Measurements from ENCODE around the gene OSBP. TPM values are rescaled to one million over a fixed set of nuclear protein-coding genes. Genes with fewer than 3 reads are reported as not detected.

Gene OSBP
- total RNA-seq, 2 experiments from 2014 or later, result 54.9 to 58.2 TPM

- TF ChIP-seq CTCF (IDR thresholded peaks at IDR 0.05), result no peak
- H3K9me3 Mint-ChIP-seq, result peaks cover 4% of the 10 kb centered on the region
- peaks cover 60% of the 10 kb centered on the region for H3K4me1 Mint-ChIP-seq (ENCODE audit: low read depth)
- peaks cover 26% of the 10 kb centered on the region for H3K36me3 Mint-ChIP-seq (ENCODE audit: low read depth)
- POLR2A ChIA-PET, result interaction anchor here (1.0 to 2.2 kb wide), 4 partner anchors 17 to 113 kb away, joined by 3 to 13 read pairs (median 6); partner anchors contain the start of genes OSBP and PATL1
- peak overlapping the region; percentile 74 for H3K4me3 Mint-ChIP-seq
- Histone ChIP-seq H3K36me3 (ENCODE audit: insufficient read depth, low read length) (no peaks in the 10 kb centered on the region), H3K27ac (ENCODE audit: low read depth in 1 of 2, low read length in 2 of 2) (no peak overlapping the region), H3K9me3 (ENCODE audit: control insufficient read depth in 1 of 2, insufficient read depth in 1 of 2, low read length in 2 of 2) (peaks cover 0 to 5% of the 10 kb centered on the region in 2 experiments), H3K27me3 (ENCODE audit: control insufficient read depth in 1 of 2, insufficient read depth in 2 of 2, low read length in 2 of 2) (no peaks in the 10 kb centered on the region), H3K4me3 (ENCODE audit: low read length) (peak overlapping the region; percentile 36), H3K4me1 (ENCODE audit: insufficient read depth, low read length) (peaks cover 48% of the 10 kb centered on the region)
- intact Hi-C loops (cut with DNase I, micrococcal nuclease), result loop anchor here in 1 of 2 experiments (5.0 to 10.0 kb wide), 2 partner anchors 257 to 381 kb away; partner anchors contain the start of genes DTX4 and MRPL16
- H3K27ac Mint-ChIP-seq, result peak overlapping the region; percentile 92
- DNase-seq, result no peak
- ATAC-seq (ENCODE audit: poor library complexity), result no peak
- H3K27me3 Mint-ChIP-seq, result peaks cover 17% of the 10 kb centered on the region
- CTCF ChIA-PET, result no interaction called here
Observed at GRCh38 chr11:59555601-59556114, 59.9 kb downstream of the OSBP start.

GRCh38 chr11:59553323-59553722 lies 62.3 kb downstream of the OSBP start:
- Histone ChIP-seq H3K4me3 (ENCODE audit: low read length) (no peak overlapping the region), H3K27ac (ENCODE audit: low read depth in 1 of 2, low read length in 2 of 2) (no peak overlapping the region), H3K4me1 (ENCODE audit: insufficient read depth, low read length) (peaks cover 37% of the 10 kb centered on the region), H3K9me3 (ENCODE audit: control insufficient read depth in 1 of 2, insufficient read depth in 1 of 2, low read length in 2 of 2) (peaks cover 0 to 5% of the 10 kb centered on the region in 2 experiments), H3K27me3 (ENCODE audit: control insufficient read depth in 1 of 2, insufficient read depth in 2 of 2, low read length in 2 of 2) (no peaks in the 10 kb centered on the region), H3K36me3 (ENCODE audit: insufficient read depth, low read length) (no peaks in the 10 kb centered on the region)
- no peak for TF ChIP-seq CTCF (IDR thresholded peaks at IDR 0.05)
- Mint-ChIP-seq H3K27me3 (peaks cover 16% of the 10 kb centered on the region), H3K27ac (peak overlapping the region; percentile 99), H3K9me3 (peaks cover 4% of the 10 kb centered on the region), H3K4me3 (peak overlapping the region; percentile 43), H3K36me3 (ENCODE audit: low read depth) (peaks cover 26% of the 10 kb centered on the region), H3K4me1 (ENCODE audit: low read depth) (peaks cover 58% of the 10 kb centered on the region)
- ChIA-PET CTCF (no interaction called here), POLR2A (interaction anchor here (1.0 to 1.3 kb wide), 2 partner anchors 13 to 62 kb away, joined by 3 to 7 read pairs; partner anchors contain the start of gene OSBP)
- no peak for ATAC-seq (ENCODE audit: poor library complexity)
- intact Hi-C loops (cut with DNase I, micrococcal nuclease), result loop anchor here in 1 of 2 experiments (5.0 to 10.0 kb wide), 2 partner anchors 59 to 379 kb away; partner anchors contain the start of gene DTX4
- DNase-seq, result peak in 1 of 14 experiments; percentile 19

GRCh38 chr11:59552844-59553243 lies 62.7 kb downstream of the OSBP start:
- H3K4me1 Mint-ChIP-seq (ENCODE audit: low read depth), result peaks cover 53% of the 10 kb centered on the region
- H3K4me1 ChIP-seq (ENCODE audit: insufficient read depth, low read length), result peaks cover 37% of the 10 kb centered on the region
- CTCF ChIA-PET, result no interaction called here

More at GRCh38 chr11:59552844-59553243, 62.7 kb downstream of the OSBP start:
- intact Hi-C loops (cut with DNase I, micrococcal nuclease), result loop anchor here in 1 of 2 experiments (5.0 to 10.0 kb wide), 2 partner anchors 59 to 378 kb away; partner anchors contain the start of gene DTX4
- peak overlapping the region; percentile 89 for H3K4me3 Mint-ChIP-seq
- H3K36me3 Mint-ChIP-seq (ENCODE audit: low read depth), result peaks cover 26% of the 10 kb centered on the region
- no peak overlapping the region for H3K27ac ChIP-seq (ENCODE audit: low read depth in 1 of 2, low read length in 2 of 2)
- H3K27ac Mint-ChIP-seq, result peak overlapping the region; percentile 99
- H3K36me3 ChIP-seq (ENCODE audit: insufficient read depth, low read length), result no peaks in the 10 kb centered on the region
- TF ChIP-seq CTCF (IDR thresholded peaks at IDR 0.05), result no peak
- ATAC-seq (ENCODE audit: poor library complexity) (no peak), DNase-seq (peak in 1 of 14 experiments; percentile 14)
- H3K27me3 ChIP-seq (ENCODE audit: control insufficient read depth in 1 of 2, insufficient read depth in 2 of 2, low read length in 2 of 2), result no peaks in the 10 kb centered on the region
- POLR2A ChIA-PET, result interaction anchor here (1.0 to 4.4 kb wide), 3 partner anchors 7 to 62 kb away, joined by 3 to 50 read pairs (median 7); partner anchors contain the start of gene OSBP
- H3K9me3 ChIP-seq (ENCODE audit: control insufficient read depth in 1 of 2, insufficient read depth in 1 of 2, low read length in 2 of 2), result peaks cover 0 to 5% of the 10 kb centered on the region in 2 experiments
- H3K27me3 Mint-ChIP-seq, result peaks cover 16% of the 10 kb centered on the region
- peaks cover 4% of the 10 kb centered on the region for H3K9me3 Mint-ChIP-seq
- H3K4me3 ChIP-seq (ENCODE audit: low read length), result no peak overlapping the region
